ENCODE measurements around the gene CSRNP3.
A peak's percentile ranks its signal among the peaks of the same experiment; 100 is the strongest.
"Not testable (repeated sequence)": the region's sequence is repeated elsewhere in the genome, so short reads cannot be mapped to it uniquely, and the experiment has no call there.

The CSRNP3 gene

GRCh38 chr2:165582863-165583506 is 113.5 kb downstream of the CSRNP3 start:
- Histone ChIP-seq H3K36me3 (ENCODE audit: control insufficient read depth, insufficient read depth, low read length) (no peaks in the 10 kb centered on the region), H3K27me3 (replicated peaks; ENCODE audit: control insufficient read depth, insufficient read depth, low read length) (no peaks in the 10 kb centered on the region), H3K4me3 (replicated peaks; ENCODE audit: low read depth, low read length) (no peak overlapping the region)
- no peak for TF ChIP-seq CTCF (IDR thresholded peaks at IDR 0.05; ENCODE audit: insufficient read depth, low read length, poor library complexity, severe bottlenecking)
- DNase-seq (ENCODE audit: extremely low read depth, insufficient read length): no peak

- no peaks in the 10 kb centered on the region for H3K27me3 ChIP-seq (replicated peaks; ENCODE audit: control insufficient read depth, insufficient read depth, low read length)
- no peak for DNase-seq (ENCODE audit: extremely low read depth, insufficient read length)
- no peaks in the 10 kb centered on the region for H3K36me3 ChIP-seq (ENCODE audit: control insufficient read depth, insufficient read depth, low read length)
- TF ChIP-seq CTCF (IDR thresholded peaks at IDR 0.05; ENCODE audit: insufficient read depth, low read length, poor library complexity, severe bottlenecking): no peak
- H3K4me3 ChIP-seq (replicated peaks; ENCODE audit: low read depth, low read length): no peak overlapping the region
Observed at GRCh38 chr2:165584126-165584654, 114.7 kb downstream of the CSRNP3 start.

- DNase-seq (ENCODE audit: extremely low read depth, insufficient read length): no peak
- no peak for TF ChIP-seq CTCF (IDR thresholded peaks at IDR 0.05; ENCODE audit: insufficient read depth, low read length, poor library complexity, severe bottlenecking)
- no peak overlapping the region for H3K4me3 ChIP-seq (replicated peaks; ENCODE audit: low read depth, low read length)
- H3K36me3 ChIP-seq (ENCODE audit: control insufficient read depth, insufficient read depth, low read length): no peaks in the 10 kb centered on the region
- H3K27me3 ChIP-seq (replicated peaks; ENCODE audit: control insufficient read depth, insufficient read depth, low read length): no peaks in the 10 kb centered on the region
Observed at GRCh38 chr2:165586019-165586418, 116.5 kb downstream of the CSRNP3 start.

GRCh38 chr2:165587335-165587938 is 117.9 kb downstream of the CSRNP3 start:
- H3K36me3 ChIP-seq (ENCODE audit: control insufficient read depth, insufficient read depth, low read length): no peaks in the 10 kb centered on the region
- no peak overlapping the region for H3K4me3 ChIP-seq (replicated peaks; ENCODE audit: low read depth, low read length)
- no peak for TF ChIP-seq CTCF (IDR thresholded peaks at IDR 0.05; ENCODE audit: insufficient read depth, low read length, poor library complexity, severe bottlenecking)
- peak; percentile 28 for DNase-seq (ENCODE audit: extremely low read depth, insufficient read length)
- no peaks in the 10 kb centered on the region for H3K27me3 ChIP-seq (replicated peaks; ENCODE audit: control insufficient read depth, insufficient read depth, low read length)

GRCh38 chr2:165590999-165591398 is 121.5 kb downstream of the CSRNP3 start:
- H3K27me3 ChIP-seq (replicated peaks; ENCODE audit: control insufficient read depth, insufficient read depth, low read length); DNase-seq (ENCODE audit: extremely low read depth, insufficient read length); H3K36me3 ChIP-seq (ENCODE audit: control insufficient read depth, insufficient read depth, low read length); H3K4me3 ChIP-seq (replicated peaks; ENCODE audit: low read depth, low read length): not testable (repeated sequence)

GRCh38 chr2:165593081-165593480 is 123.6 kb downstream of the CSRNP3 start:
- H3K27me3 ChIP-seq (replicated peaks; ENCODE audit: control insufficient read depth, insufficient read depth, low read length): no peaks in the 10 kb centered on the region
- TF ChIP-seq CTCF (IDR thresholded peaks at IDR 0.05; ENCODE audit: insufficient read depth, low read length, poor library complexity, severe bottlenecking): no peak
- H3K4me3 ChIP-seq (replicated peaks; ENCODE audit: low read depth, low read length): no peak overlapping the region
- no peaks in the 10 kb centered on the region for H3K36me3 ChIP-seq (ENCODE audit: control insufficient read depth, insufficient read depth, low read length)
- DNase-seq (ENCODE audit: extremely low read depth, insufficient read length): no peak
